K562 (cell line): ENCODE results near the gene C9orf40. TPM values are rescaled to one million over a fixed set of nuclear protein-coding genes. Genes with fewer than 3 reads are reported as not detected.
A peak's percentile ranks its signal among the peaks of the same experiment; 100 is the strongest.

Experiments
- ATAC-seq: fragments of 200-7000 bp; cut with Tn5 transposase; 3 replicates; pipeline ENCODE4 v1.9.1; 2020; ENCODE audit warnings: moderate library complexity
- BruUV-seq: library from RNA; stranded (reverse); fragments of 400-500 nt; replicated peaks from 2 replicates; lab custom pipeline; 2021; lab: Mats Ljungman, UMichigan
- CTCF ChIA-PET: fragments of 300-600 bp; formaldehyde crosslinking; extraction: SDS; loops from one replicate; lab custom pipeline; 2021; ENCODE audit warnings: low intra/inter-chr PET ratio; lab: Yijun Ruan, JAX
- POLR2A ChIA-PET: fragments of 300-600, 350-650 bp; sonication (Branson Sonifier 250); formaldehyde crosslinking; extraction: SDS; loops from one replicate; lab custom pipeline; 2021; ENCODE audit warnings: antibody characterized with exemption, inconsistent platforms; lab: Yijun Ruan, JAX
- DNase-seq, 4 experiments: peaks; one replicate each; pipeline versions ENCODE4 v3.0.0 to v3.0.0-alpha.2; 2011 to 2018; ENCODE audit warnings: low spot score in 3 of 4, mixed read lengths in 3 of 4; ENCODE audit errors: extremely low read depth in 1 of 4
- FAIRE-seq: peaks from 2 replicates; lab custom pipeline; 2011; peaks lifted over from hg19 to GRCh38; lab: Jason Lieb, UNC
- H2AFZ ChIP-seq: 2 replicates; pipeline ENCODE4 v1.6.0; 2011; ENCODE audit warnings: low read depth, low read length, control low read depth, inconsistent platforms
- H3K27ac ChIP-seq: fragments of 200-600 bp; 3 replicates; pipeline ENCODE4 v1.8.0; 2011; ENCODE audit warnings: low read depth, mild to moderate bottlenecking, control low read depth, inconsistent platforms, low read length, moderate library complexity, mixed read lengths; ENCODE audit errors: extremely low read depth
- H3K27me3 ChIP-seq, 2 experiments: fragments of 300-600 bp in 1 of 2; 2 replicates in 1 of 2; 3 replicates in 1 of 2; pipeline versions ENCODE4 v1.6.0 to v1.8.0; 2011; ENCODE audit warnings: inconsistent platforms in 2 of 2, low read length in 2 of 2, mild to moderate bottlenecking in 1 of 2, mixed read lengths in 1 of 2, moderate library complexity in 1 of 2; ENCODE audit not compliant: control insufficient read depth in 2 of 2, insufficient read depth in 2 of 2
- H3K36me3 ChIP-seq: fragments of 300-600 bp; 3 replicates; pipeline ENCODE4 v1.8.0; 2011; ENCODE audit warnings: mild to moderate bottlenecking, low read length, inconsistent platforms; ENCODE audit not compliant: control insufficient read depth, insufficient read depth
- H3K4me1 ChIP-seq, 2 experiments: fragments of 200-600 bp in 1 of 2; replicated peaks in 1 of 2; 2 replicates in 1 of 2; 3 replicates in 1 of 2; pipeline versions ENCODE4 v1.5.1 to v1.8.0; 2011; ENCODE audit warnings: inconsistent platforms in 2 of 2, low read length in 2 of 2, mild to moderate bottlenecking in 1 of 2, mixed read lengths in 1 of 2, moderate library complexity in 1 of 2; ENCODE audit not compliant: control insufficient read depth in 2 of 2, insufficient read depth in 2 of 2
- H3K4me2 ChIP-seq: 2 replicates; pipeline ENCODE4 v1.6.1; 2011; ENCODE audit warnings: low read length, control low read depth, inconsistent platforms, mixed read lengths; ENCODE audit not compliant: insufficient read depth
- H3K4me3 ChIP-seq: fragments of 200-600 bp; sonication (generic), shearing (Covaris generic); 2 replicates; pipeline ENCODE4 v1.5.1; 2016; ENCODE audit warnings: control low read depth, inconsistent platforms
- H3K79me2 ChIP-seq: fragments of 200-600 bp; 3 replicates; pipeline ENCODE4 v1.8.0; 2011; ENCODE audit warnings: low read length, inconsistent platforms; ENCODE audit not compliant: control insufficient read depth, insufficient read depth
- H3K9ac ChIP-seq, 2 experiments: 2 replicates each; pipeline versions ENCODE4 v1.6.0 to v1.6.1; 2011; ENCODE audit warnings: low read depth in 2 of 2, low read length in 2 of 2, control low read depth in 1 of 2, inconsistent platforms in 1 of 2, mild to moderate bottlenecking in 1 of 2, mixed read lengths in 1 of 2; ENCODE audit not compliant: insufficient read depth in 1 of 2
- H3K9me1 ChIP-seq: one replicate; pipeline ENCODE4 v1.6.0; 2011; ENCODE audit warnings: inconsistent platforms, mild to moderate bottlenecking, low read length, moderate library complexity; ENCODE audit not compliant: control insufficient read depth, insufficient read depth
- H3K9me3 ChIP-seq: replicated peaks from 2 replicates; pipeline ENCODE4 v1.5.1; 2011; ENCODE audit warnings: low read depth, low read length, inconsistent platforms; ENCODE audit not compliant: control insufficient read depth, insufficient read depth
- H4K20me1 ChIP-seq: replicated peaks from 2 replicates; pipeline ENCODE4 v1.6.1; 2011; ENCODE audit warnings: low read length, inconsistent platforms, mixed read lengths; ENCODE audit not compliant: control insufficient read depth, insufficient read depth
- AFF4 ChIP-seq: sonication (generic); formaldehyde crosslinking; IDR thresholded peaks from 2 replicates; pipeline ENCODE4 v1.8.0; 2023; ENCODE audit warnings: mild to moderate bottlenecking, missing genetic modification reagents
- ATF6 ChIP-seq: sonication (generic); formaldehyde crosslinking; IDR thresholded peaks from 2 replicates; pipeline ENCODE4 v1.4.0; 2020; ENCODE audit warnings: mild to moderate bottlenecking, missing genetic modification reagents
- EGR1 ChIP-seq: fragments of 450-650 bp; conservative IDR thresholded peaks from 2 replicates; pipeline ENCODE4 v1.6.1; 2017; ENCODE audit warnings: mild to moderate bottlenecking
- FUS ChIP-seq: fragments of 200-400 bp; formaldehyde crosslinking; optimal IDR thresholded peaks from 2 replicates; pipeline ENCODE3; 2017; ENCODE audit warnings: low read depth, low read length
- GATA2 ChIP-seq: sonication (generic); formaldehyde crosslinking; IDR thresholded peaks from 2 replicates; pipeline ENCODE4 v1.4.0; 2020; ENCODE audit warnings: mild to moderate bottlenecking, missing genetic modification reagents
- GATAD2A ChIP-seq: fragments of 450-650 bp; IDR thresholded peaks from 2 replicates; pipeline ENCODE4 v1.6.1; 2017
- GATAD2B ChIP-seq: fragments of 450-650 bp; IDR thresholded peaks from 2 replicates; pipeline ENCODE4 v1.6.1; 2017; ENCODE audit warnings: mild to moderate bottlenecking, borderline replicate concordance
- NFIC ChIP-seq: fragments of 450-650 bp; IDR thresholded peaks from 2 replicates; pipeline ENCODE4 v1.6.1; 2017; ENCODE audit warnings: mild to moderate bottlenecking, inconsistent platforms
- PPARD ChIP-seq: fragments of 250-450 bp; sonication (Bioruptor Pico); IDR thresholded peaks from 2 replicates; pipeline ENCODE4 v1.8.0; 2022; ENCODE audit warnings: inconsistent platforms, mild to moderate bottlenecking, moderate library complexity
- SFPQ ChIP-seq: fragments of 200-400 bp; formaldehyde crosslinking; IDR thresholded peaks from 2 replicates; pipeline ENCODE4 v1.6.1; 2017; ENCODE audit warnings: mild to moderate bottlenecking, low read depth, low read length, moderate library complexity
- STAT5A ChIP-seq: IDR thresholded peaks from 2 replicates; pipeline ENCODE4 v1.6.1; 2012; ENCODE audit warnings: low read length, inconsistent platforms, borderline replicate concordance
- THRA ChIP-seq: fragments of 450-650 bp; IDR thresholded peaks from 2 replicates; pipeline ENCODE4 v1.6.1; 2017; ENCODE audit warnings: mild to moderate bottlenecking, moderate library complexity
- TOE1 ChIP-seq, 2 experiments: fragments of 450-650 bp in 1 of 2; sonication (generic) in 1 of 2; formaldehyde crosslinking in 1 of 2; IDR thresholded peaks; 2 replicates each; pipeline versions ENCODE4 v1.7.1 to v1.8.0; 2016 to 2022; ENCODE audit warnings: borderline replicate concordance in 2 of 2, mild to moderate bottlenecking in 2 of 2, antibody characterized with exemption in 1 of 2, inconsistent platforms in 1 of 2, low read depth in 1 of 2, missing genetic modification reagents in 1 of 2, moderate library complexity in 1 of 2
- ZNF79 ChIP-seq: fragments of 250-450 bp; sonication (Bioruptor Pico); IDR thresholded peaks from 2 replicates; pipeline ENCODE4 v1.4.0; 2020; ENCODE audit warnings: low read depth, mild to moderate bottlenecking, moderate library complexity
- WGBS: fragments of 100-300 bp; shearing (Covaris generic); methylation state at CpG from one replicate; pipeline ENCODE4 v1.1.6; 2016; ENCODE audit warnings: low coverage, mixed read lengths; ENCODE audit not compliant: insufficient coverage; ENCODE audit errors: missing lambda C conversion rate; 5-methylcytosine and 5-hydroxymethylcytosine counted together
- in situ Hi-C: fragments of 300-500 bp; cut with MboI; formaldehyde crosslinking; loops from 4 replicates; pipeline ENCODE4 v1.15.0; 2018; ENCODE audit warnings: inconsistent platforms, mixed read lengths
- intact Hi-C: fragments of 100-400 bp; cut with micrococcal nuclease; formaldehyde crosslinking; loops from 2 replicates; pipeline ENCODE4 v1.14.2; 2022
- polyA plus RNA-seq, 8 experiments: library from polyadenylated mRNA; depleted of rRNA in 4 of 8; stranded (reverse) in 5 of 8; unstranded in 3 of 8; fragments of >200 nt; fragmentation: Nextera tagmentation in 2 of 8; fragmentation: Illumina TruSeq in 1 of 8; extraction: Ambion mirVana in 2 of 8; extraction: Trizol in 1 of 8; gene quantifications; 2 replicates each; pipeline versions ENCODE4 v1.2.1 to v1.2.3, GENCODE V29; 2011 to 2014; ENCODE audit warnings: inconsistent platforms in 1 of 8, missing spikeins in 1 of 8
- total RNA-seq, 7 experiments: library from RNA; depleted of rRNA in 6 of 7; stranded (reverse); fragments of >200 nt in 6 of 7; fragmentation: Illumina TruSeq in 2 of 7; extraction: Trizol in 2 of 7; gene quantifications; 2 replicates each; pipeline versions ENCODE4 v1.2.1 to v1.2.3, GENCODE V29; 2011 to 2021; ENCODE audit warnings: low replicate concordance in 1 of 7

C9orf40 gene
- total and polyA plus RNA-seq, 9 of the 15 experiments (the other 6 are each of a cell fraction or from before 2014, with no cell fraction given): 5.6 to 17.3 (median 8.7) TPM

GRCh38 chr9:74940600-74940999 lies 12.1 kb downstream of the C9orf40 start:
- Histone ChIP-seq H2AFZ (peak overlapping the region; percentile 47; the same call in 1 of the 2 replicates), H3K27me3 (no peaks in the 10 kb centered on the region), H3K79me2 (no peaks in the 10 kb centered on the region), H3K4me3 (no peak overlapping the region), H3K9ac (no peak overlapping the region), H3K27ac (no peak overlapping the region), H3K4me2 (no peak overlapping the region), H4K20me1 (no peaks in the 10 kb centered on the region), H3K36me3 (no peaks in the 10 kb centered on the region), H3K9me3 (no peaks in the 10 kb centered on the region), H3K9me1 (no peaks in the 10 kb centered on the region), H3K4me1 (peaks cover 0 to 4% of the 10 kb centered on the region in 2 experiments; a peak in 2 of 5 replicates)
- FAIRE-seq: no peak
- ChIA-PET POLR2A (interaction anchor here (0.5 kb wide), 1 partner anchor 1954 kb away, joined by 3 read pairs; no protein-coding TSS in a partner anchor), CTCF (no interaction called here)
- peak; percentile 54 for ATAC-seq
- 37% methylated on average over 3 of the region's 4 CpGs for WGBS
- in situ Hi-C loops: no loop called here
- peak in 1 of 4 experiments; percentile 11 for DNase-seq
- BruUV-seq: no TSS peak
- intact Hi-C loops: no loop called here
- no peak for TF ChIP-seq PPARD (CRISPR knock-in tag)
- TF ChIP-seq GATA2: no peak
- no peak for TF ChIP-seq STAT5A
- TF ChIP-seq GATAD2B: no peak
- no peak for TF ChIP-seq NFIC
- no peak for TF ChIP-seq ZNF79 (CRISPR knock-in tag)
- no peak for TF ChIP-seq THRA
- no peak for TF ChIP-seq TOE1 (IDR thresholded peaks at IDR 0.05; ENCODE audit: borderline replicate concordance)
- no peak for TF ChIP-seq TOE1 (CRISPR knock-in tag; IDR thresholded peaks at IDR 0.05; ENCODE audit: borderline replicate concordance, low read depth)
- no peak for TF ChIP-seq GATAD2A
- TF ChIP-seq FUS: no peak
- TF ChIP-seq AFF4 (CRISPR knock-in tag): no peak
- no peak for TF ChIP-seq SFPQ
- no peak for TF ChIP-seq ATF6 (CRISPR knock-in tag)
- TF ChIP-seq EGR1: no peak
